ENCODE data around the gene SLC35D1. TPM values are rescaled to one million over a fixed set of nuclear protein-coding genes. Genes with fewer than 3 reads are reported as not detected.

The SLC35D1 gene
- total RNA-seq, 1 donor: 25.0 TPM

DNA sequence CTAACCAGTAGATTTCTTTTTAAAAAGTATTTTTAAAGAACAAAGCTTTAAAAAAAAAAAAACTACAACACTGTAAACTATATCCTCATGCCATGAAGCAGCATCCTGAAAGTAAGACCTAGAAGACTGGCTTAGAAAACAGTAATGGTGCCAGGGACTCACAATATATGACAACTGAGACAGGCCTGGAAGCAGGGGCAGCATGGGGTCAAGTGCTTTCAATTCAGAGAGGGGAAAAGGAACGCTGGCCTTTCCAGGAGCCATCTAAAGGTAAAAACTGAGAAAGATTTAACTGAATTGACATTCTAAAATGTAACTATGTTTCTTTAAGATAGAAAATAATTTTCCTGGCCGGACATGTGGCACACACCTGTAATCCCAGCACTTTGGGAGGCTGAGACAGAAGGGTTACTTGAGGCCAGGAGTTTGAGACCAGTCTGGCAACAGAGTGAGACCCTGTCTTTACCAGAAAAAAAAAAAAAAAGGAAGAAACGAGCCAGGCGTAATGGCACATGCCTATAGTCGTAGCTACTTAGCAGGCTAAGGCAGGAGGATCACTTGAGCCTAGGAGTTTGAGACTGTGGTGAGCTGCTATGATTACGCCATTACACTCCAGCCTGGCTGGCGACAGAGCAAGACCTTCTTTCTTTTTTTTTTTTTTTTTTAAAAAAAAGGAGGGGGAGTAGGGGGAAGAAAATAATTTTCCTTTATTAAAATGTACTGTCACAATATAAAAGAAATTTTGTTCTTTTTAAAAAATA lies 54.1 kb downstream of the SLC35D1 start:
- H3K4me3 ChIP-seq (ENCODE audit: low read depth, low read length): no peak overlapping the region
- TF ChIP-seq, protein P1, sequence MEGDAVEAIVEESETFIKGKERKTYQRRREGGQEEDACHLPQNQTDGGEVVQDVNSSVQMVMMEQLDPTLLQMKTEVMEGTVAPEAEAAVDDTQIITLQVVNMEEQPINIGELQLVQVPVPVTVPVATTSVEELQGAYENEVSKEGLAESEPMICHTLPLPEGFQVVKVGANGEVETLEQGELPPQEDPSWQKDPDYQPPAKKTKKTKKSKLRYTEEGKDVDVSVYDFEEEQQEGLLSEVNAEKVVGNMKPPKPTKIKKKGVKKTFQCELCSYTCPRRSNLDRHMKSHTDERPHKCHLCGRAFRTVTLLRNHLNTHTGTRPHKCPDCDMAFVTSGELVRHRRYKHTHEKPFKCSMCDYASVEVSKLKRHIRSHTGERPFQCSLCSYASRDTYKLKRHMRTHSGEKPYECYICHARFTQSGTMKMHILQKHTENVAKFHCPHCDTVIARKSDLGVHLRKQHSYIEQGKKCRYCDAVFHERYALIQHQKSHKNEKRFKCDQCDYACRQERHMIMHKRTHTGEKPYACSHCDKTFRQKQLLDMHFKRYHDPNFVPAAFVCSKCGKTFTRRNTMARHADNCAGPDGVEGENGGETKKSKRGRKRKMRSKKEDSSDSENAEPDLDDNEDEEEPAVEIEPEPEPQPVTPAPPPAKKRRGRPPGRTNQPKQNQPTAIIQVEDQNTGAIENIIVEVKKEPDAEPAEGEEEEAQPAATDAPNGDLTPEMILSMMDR (IDR thresholded peaks at IDR 0.05; ENCODE audit: insufficient read depth, low read depth, low read length): no peak
- DNase-seq (ENCODE audit: low read depth): peak; percentile 49

DNA sequence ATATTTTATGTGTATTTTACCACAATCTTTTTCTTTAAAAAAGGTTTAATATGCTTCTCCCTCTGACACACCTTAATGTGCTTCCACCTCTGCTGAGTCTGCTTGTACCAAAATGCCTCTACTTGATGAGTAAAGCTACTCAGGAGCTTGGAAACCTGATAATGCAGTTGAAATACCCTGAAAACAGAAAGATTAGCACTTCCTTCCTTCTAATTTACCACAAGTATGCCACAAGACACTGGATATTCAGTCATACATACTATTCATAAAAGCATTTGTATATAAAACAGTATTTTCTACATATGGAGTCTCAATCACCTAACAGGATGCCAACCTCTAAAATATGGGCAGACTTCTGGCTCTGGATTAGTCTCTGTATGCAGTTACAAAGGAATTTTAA lies 55.0 kb downstream of the SLC35D1 start:
- no peak overlapping the region for H3K4me3 ChIP-seq (ENCODE audit: low read depth, low read length)
- TF ChIP-seq, protein P1 (IDR thresholded peaks at IDR 0.05; ENCODE audit: insufficient read depth, low read depth, low read length): no peak
- no peak for DNase-seq (ENCODE audit: low read depth)

DNA sequence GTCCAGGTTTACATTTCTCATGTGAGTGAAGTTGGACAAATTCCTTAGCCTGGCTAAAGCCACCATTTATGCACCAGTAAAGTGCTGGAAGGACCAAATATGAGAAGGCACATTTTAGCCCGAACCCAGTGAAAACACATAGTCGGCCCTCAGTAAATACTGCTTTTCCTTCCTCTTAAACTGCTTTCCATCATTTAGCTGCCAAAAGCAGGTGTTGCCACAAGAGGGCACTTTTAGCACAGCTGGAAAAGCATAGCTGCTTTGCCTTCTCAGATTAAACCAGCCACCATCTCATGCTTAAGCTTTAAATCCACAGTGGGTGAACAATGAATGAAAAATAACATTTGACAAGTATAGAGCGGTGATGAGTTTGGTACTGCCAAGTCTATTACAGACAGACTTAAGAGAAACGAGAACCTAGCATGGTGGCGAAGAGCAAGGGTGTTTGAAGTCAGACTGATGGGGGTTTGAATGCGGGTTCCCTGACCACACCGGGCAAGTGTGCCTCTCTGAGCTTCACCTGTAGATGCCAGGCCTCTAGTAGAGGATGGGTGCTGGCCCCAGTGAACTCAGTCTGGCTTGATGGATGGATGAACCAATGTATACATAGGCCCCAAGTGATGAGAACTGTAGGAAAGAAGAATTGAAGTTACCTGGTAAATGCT lies 57.8 kb downstream of the SLC35D1 start:
- DNase-seq (ENCODE audit: low read depth): peak; percentile 76
- TF ChIP-seq, protein P1 (IDR thresholded peaks at IDR 0.05; ENCODE audit: insufficient read depth, low read depth, low read length): peak; percentile 88
- H3K4me3 ChIP-seq (ENCODE audit: low read depth, low read length): no peak overlapping the region

DNA sequence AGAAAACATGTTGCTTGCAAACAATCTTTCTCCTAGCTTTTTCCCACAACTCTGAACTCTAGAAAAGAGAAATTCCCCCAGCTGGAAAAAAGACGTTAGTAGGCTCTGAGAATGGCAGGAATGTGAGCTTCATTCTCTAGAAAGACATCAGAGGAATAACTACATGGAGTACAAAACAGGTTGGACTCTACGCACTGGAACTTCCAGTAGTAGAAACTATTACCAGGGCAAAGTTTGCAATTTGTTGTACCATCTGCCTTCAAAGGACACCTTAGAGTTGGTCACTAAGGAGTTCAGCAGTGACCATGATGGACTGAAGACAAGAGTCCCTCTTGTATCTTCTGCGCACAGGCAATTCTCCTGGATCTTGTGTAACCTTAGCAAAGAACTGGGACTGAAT lies 60.9 kb downstream of the SLC35D1 start:
- TF ChIP-seq, protein P1 (IDR thresholded peaks at IDR 0.05; ENCODE audit: insufficient read depth, low read depth, low read length): no peak
- no peak for DNase-seq (ENCODE audit: low read depth)
- no peak overlapping the region for H3K4me3 ChIP-seq (ENCODE audit: low read depth, low read length)

DNA sequence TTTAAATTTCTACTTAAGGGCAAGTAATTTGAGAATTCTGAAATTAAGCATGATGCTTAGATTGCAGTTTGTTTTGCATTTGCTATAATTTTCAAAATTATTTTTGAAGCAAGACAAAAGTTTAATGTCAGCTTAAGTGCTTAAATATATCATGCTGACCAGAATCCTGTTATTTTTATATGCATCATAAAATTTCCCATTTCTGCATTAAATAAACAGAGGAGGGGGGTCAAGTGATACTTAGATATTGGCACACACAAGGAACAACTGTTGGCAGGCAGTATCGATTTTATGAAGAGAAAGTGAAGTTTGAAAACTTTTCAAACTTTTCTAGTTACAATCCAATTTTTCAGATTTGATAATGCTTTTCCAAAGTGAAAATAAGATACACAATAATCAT lies 68.1 kb downstream of the SLC35D1 start:
- no peak for DNase-seq (ENCODE audit: low read depth)
- H3K4me3 ChIP-seq (ENCODE audit: low read depth, low read length): no peak overlapping the region
- TF ChIP-seq, protein P1 (IDR thresholded peaks at IDR 0.05; ENCODE audit: insufficient read depth, low read depth, low read length): no peak

DNA sequence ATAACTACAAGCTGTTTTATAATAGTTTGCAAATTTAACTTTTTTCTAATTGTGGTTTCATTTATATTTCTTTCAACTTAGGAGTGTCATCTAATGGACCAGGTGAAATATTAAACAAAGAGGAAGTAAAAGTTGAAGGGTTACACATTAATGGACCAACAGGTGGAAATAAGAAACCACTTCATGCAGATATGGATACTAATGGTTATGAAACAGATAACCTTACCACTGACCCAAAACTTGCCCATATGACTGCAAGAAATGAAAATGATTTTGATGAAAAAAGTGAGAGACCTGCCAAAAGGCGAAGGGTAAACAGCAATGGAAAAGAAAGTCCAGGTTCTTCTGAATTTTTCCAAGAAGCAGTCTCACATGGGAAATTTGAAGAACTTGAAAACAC lies 69.5 kb downstream of the SLC35D1 start:
- TF ChIP-seq, protein P1 (IDR thresholded peaks at IDR 0.05; ENCODE audit: insufficient read depth, low read depth, low read length): no peak
- no peak overlapping the region for H3K4me3 ChIP-seq (ENCODE audit: low read depth, low read length)
- no peak for DNase-seq (ENCODE audit: low read depth)
